ENCODE measurements around the gene HOOK2.

- TF ChIP-seq, protein P1, sequence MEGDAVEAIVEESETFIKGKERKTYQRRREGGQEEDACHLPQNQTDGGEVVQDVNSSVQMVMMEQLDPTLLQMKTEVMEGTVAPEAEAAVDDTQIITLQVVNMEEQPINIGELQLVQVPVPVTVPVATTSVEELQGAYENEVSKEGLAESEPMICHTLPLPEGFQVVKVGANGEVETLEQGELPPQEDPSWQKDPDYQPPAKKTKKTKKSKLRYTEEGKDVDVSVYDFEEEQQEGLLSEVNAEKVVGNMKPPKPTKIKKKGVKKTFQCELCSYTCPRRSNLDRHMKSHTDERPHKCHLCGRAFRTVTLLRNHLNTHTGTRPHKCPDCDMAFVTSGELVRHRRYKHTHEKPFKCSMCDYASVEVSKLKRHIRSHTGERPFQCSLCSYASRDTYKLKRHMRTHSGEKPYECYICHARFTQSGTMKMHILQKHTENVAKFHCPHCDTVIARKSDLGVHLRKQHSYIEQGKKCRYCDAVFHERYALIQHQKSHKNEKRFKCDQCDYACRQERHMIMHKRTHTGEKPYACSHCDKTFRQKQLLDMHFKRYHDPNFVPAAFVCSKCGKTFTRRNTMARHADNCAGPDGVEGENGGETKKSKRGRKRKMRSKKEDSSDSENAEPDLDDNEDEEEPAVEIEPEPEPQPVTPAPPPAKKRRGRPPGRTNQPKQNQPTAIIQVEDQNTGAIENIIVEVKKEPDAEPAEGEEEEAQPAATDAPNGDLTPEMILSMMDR (IDR thresholded peaks at IDR 0.05; ENCODE audit: low read depth, low read length, poor library complexity, severe bottlenecking): no peak
- no peak for TF ChIP-seq EZH2phosphoT487 (IDR thresholded peaks at IDR 0.05; ENCODE audit: borderline replicate concordance, low read length)
Observed at GRCh38 chr19:12721656-12722565, 53.4 kb downstream of the HOOK2 start.
